ENCODE results near the gene EIF2S1. TPM values are rescaled to one million over a fixed set of nuclear protein-coding genes. Genes with fewer than 3 reads are reported as not detected.
A peak's percentile ranks its signal among the peaks of the same experiment; 100 is the strongest.

The EIF2S1 gene
- total RNA-seq, 2 donors from 2014 or later: 53.1 to 63.6 TPM

DNA sequence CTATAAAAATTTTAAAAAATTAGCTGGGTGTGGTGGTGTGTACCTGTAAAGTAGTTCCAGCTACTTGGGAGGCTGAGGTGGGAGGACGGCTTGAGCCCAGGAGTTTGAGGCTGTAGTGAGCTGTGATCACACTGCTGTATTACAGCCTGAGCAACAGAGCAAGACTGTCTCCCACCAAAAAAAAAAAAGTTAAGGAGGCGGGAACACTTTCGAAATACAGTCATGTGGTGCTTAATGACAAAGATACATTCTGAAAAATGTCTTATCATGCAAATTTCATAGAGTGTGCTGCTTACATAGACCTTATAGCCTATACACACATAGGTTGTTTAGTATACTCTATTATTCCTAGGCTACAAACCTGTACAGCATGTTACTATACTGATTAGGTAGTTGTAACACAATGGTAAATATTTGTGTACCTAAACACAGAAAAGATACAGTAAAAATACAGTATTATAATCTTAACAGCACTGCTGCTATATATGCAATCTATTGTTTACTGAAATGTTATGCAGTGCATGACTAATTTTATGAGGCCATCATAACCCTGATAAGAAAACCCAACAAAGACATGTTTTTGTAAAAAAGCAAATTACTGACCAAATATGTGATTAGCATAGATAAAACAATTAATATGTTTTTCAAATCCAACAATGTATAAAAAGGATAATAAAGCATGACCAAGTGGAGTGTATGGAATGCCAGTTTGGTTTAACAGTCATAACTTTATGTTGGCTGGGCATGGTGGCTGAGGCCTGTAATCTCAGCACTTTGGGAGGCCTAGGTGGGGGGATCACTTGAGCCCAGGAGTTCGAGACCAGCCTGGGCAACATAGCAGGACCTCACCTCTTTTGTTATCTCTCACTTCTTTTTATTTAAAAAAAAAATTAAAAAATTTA lies 11.4 kb downstream of the EIF2S1 start:
- TF ChIP-seq POLR2A (IDR thresholded peaks at IDR 0.05) (no peak), POLR2AphosphoS5 (IDR thresholded peaks at IDR 0.05) (no peak), CTCF (IDR thresholded peaks at IDR 0.05) (no peak)
- H3K4me3 ChIP-seq: no peak overlapping the region
- H3K36me3 ChIP-seq: peaks cover 3 to 6% of the 10 kb centered on the region in 2 donors
- whole genome bisulfite sequencing: 93% methylated on average over 4 of the region's 4 CpGs
- no peak for DNase-seq (ENCODE audit: low spot score)
- no peaks in the 10 kb centered on the region for H3K27me3 ChIP-seq (replicated peaks; ENCODE audit: insufficient read depth)
- no peaks in the 10 kb centered on the region for H3K4me1 ChIP-seq (replicated peaks)
- no peak overlapping the region for H3K27ac ChIP-seq
- intact Hi-C loops (cut with DNase I): no loop called here
- no peaks in the 10 kb centered on the region for H3K9me3 ChIP-seq

DNA sequence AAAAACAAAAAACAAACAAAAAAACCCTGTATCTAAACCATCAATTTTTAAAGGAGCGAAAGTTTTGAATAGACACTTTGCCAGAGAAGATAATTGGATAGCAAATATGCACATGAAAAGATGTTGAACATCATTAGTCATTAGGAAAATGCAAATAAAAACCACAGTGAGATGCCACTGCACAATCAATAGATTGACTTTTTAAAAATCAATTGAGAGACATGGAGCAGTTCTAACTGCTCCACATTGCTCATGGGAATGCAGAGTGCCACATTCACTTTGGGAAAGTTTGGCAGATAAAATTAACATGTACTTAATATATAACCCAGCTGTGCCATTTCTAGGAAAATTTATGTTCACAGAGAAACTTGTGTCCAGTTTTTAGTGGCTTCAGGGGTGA lies 12.7 kb downstream of the EIF2S1 start:
- Histone ChIP-seq H3K4me3 (no peak overlapping the region), H3K36me3 (peaks cover 4 to 11% of the 10 kb centered on the region in 2 donors), H3K9me3 (no peaks in the 10 kb centered on the region), H3K4me1 (replicated peaks) (no peaks in the 10 kb centered on the region), H3K27ac (no peak overlapping the region), H3K27me3 (replicated peaks; ENCODE audit: insufficient read depth) (no peaks in the 10 kb centered on the region)
- WGBS: 94% methylated on average over 1 of the region's 1 CpG
- intact Hi-C loops (cut with DNase I): no loop called here
- DNase-seq (ENCODE audit: low spot score): no peak
- TF ChIP-seq POLR2A (IDR thresholded peaks at IDR 0.05): no peak
- no peak for TF ChIP-seq CTCF (IDR thresholded peaks at IDR 0.05)
- TF ChIP-seq POLR2AphosphoS5 (IDR thresholded peaks at IDR 0.05): no peak

DNA sequence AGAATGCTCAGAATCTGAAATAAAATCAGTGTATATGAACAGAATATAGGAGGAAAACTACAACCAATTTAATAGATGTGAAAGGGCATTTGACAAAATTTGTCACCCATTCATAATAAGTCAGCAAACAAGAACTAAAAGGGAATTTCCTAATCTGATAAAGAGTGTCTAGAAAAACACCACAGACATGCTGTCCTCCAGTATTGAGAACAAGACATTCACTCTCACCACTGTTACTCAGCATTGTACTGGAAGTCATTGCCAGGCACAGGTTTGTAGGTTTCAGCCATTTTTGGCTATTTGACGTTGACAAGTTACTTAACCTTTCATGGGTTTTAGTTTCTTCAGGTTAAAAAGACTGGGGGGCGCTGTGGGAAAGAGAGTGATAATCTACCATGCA lies 13.2 kb downstream of the EIF2S1 start:
- no peaks in the 10 kb centered on the region for H3K27me3 ChIP-seq (replicated peaks; ENCODE audit: insufficient read depth)
- intact Hi-C loops (cut with DNase I): no loop called here
- no peak for DNase-seq (ENCODE audit: low spot score)
- peaks cover 4 to 11% of the 10 kb centered on the region in 2 donors for H3K36me3 ChIP-seq
- H3K4me3 ChIP-seq: no peak overlapping the region
- no peak overlapping the region for H3K27ac ChIP-seq
- TF ChIP-seq POLR2AphosphoS5 (IDR thresholded peaks at IDR 0.05) (no peak), CTCF (IDR thresholded peaks at IDR 0.05) (no peak), POLR2A (IDR thresholded peaks at IDR 0.05) (no peak)
- H3K4me1 ChIP-seq (replicated peaks): no peaks in the 10 kb centered on the region
- WGBS: 87% methylated on average over 2 of the region's 2 CpGs
- H3K9me3 ChIP-seq: no peaks in the 10 kb centered on the region

GRCh38 chr14:67377916-67378315 lies 17.8 kb downstream of the EIF2S1 start:
- Histone ChIP-seq H3K4me3 (no peak overlapping the region), H3K4me1 (replicated peaks) (no peaks in the 10 kb centered on the region), H3K27me3 (replicated peaks; ENCODE audit: insufficient read depth) (no peaks in the 10 kb centered on the region), H3K9me3 (no peaks in the 10 kb centered on the region), H3K27ac (no peak overlapping the region), H3K36me3 (peaks cover 13 to 17% of the 10 kb centered on the region in 2 donors)
- intact Hi-C loops (cut with DNase I): no loop called here
- DNase-seq (ENCODE audit: low spot score): no peak
- TF ChIP-seq POLR2A (IDR thresholded peaks at IDR 0.05) (no peak), POLR2AphosphoS5 (IDR thresholded peaks at IDR 0.05) (no peak), CTCF (IDR thresholded peaks at IDR 0.05) (no peak)

- Histone ChIP-seq H3K4me1 (replicated peaks) (peaks cover 5% of the 10 kb centered on the region), H3K9me3 (no peaks in the 10 kb centered on the region), H3K36me3 (peaks cover 2 to 13% of the 10 kb centered on the region in 2 donors), H3K4me3 (no peak overlapping the region), H3K27ac (peak overlapping the region in 1 of 2 donors; percentile 52), H3K27me3 (replicated peaks; ENCODE audit: insufficient read depth) (no peaks in the 10 kb centered on the region)
- intact Hi-C loops (cut with DNase I): no loop called here
- DNase-seq (ENCODE audit: low spot score): peak; percentile 32
- TF ChIP-seq POLR2AphosphoS5 (IDR thresholded peaks at IDR 0.05): peak; percentile 66
- TF ChIP-seq POLR2A (IDR thresholded peaks at IDR 0.05): no peak
- WGBS: 31% methylated on average over 2 of the region's 2 CpGs
Observed at GRCh38 chr14:67385120-67385519, 25.0 kb downstream of the EIF2S1 start.
